GM23338 (cell line): ENCODE results near the gene CCDC73.

Experiments used
- CREB1 ChIP-seq: fragments of 250-450 bp; sonication (Bioruptor Pico); IDR thresholded peaks from 2 replicates; pipeline ENCODE4 v1.5.0; 2020; ENCODE audit warnings: low read depth, mild to moderate bottlenecking, moderate library complexity
- EZH2 ChIP-seq: fragments of 200-600 bp; sonication (generic); IDR thresholded peaks from one replicate; pipeline ENCODE4 v1.8.0; 2017; ENCODE audit warnings: antibody characterized with exemption, mild to moderate bottlenecking, low read depth; ENCODE audit not compliant: unreplicated experiment
- EZH2phosphoT487 ChIP-seq: fragments of 200-600 bp; sonication (generic); IDR thresholded peaks from one replicate; pipeline ENCODE4 v1.8.1; 2018; ENCODE audit warnings: antibody characterized with exemption; ENCODE audit not compliant: unreplicated experiment
- JUNB ChIP-seq: IDR thresholded peaks from one replicate; pipeline ENCODE4 v1.6.1; 2016; ENCODE audit warnings: antibody characterized with exemption; ENCODE audit not compliant: unreplicated experiment
- NANOG ChIP-seq: IDR thresholded peaks from 2 replicates; pipeline ENCODE4 v1.6.1; 2016; ENCODE audit warnings: antibody characterized with exemption, borderline replicate concordance
- POLR2AphosphoS5 ChIP-seq: IDR thresholded peaks from 2 replicates; pipeline ENCODE4 v1.6.1; 2016; ENCODE audit warnings: antibody characterized with exemption, low read depth
- STAT1 ChIP-seq: IDR thresholded peaks from one replicate; pipeline ENCODE4 v1.6.1; 2016; ENCODE audit warnings: antibody characterized with exemption; ENCODE audit not compliant: unreplicated experiment
- ZNF114 ChIP-seq: fragments of 250-450 bp; sonication (Bioruptor Pico); IDR thresholded peaks from 2 replicates; pipeline ENCODE4 v1.5.0; 2020; ENCODE audit warnings: mild to moderate bottlenecking, moderate library complexity
- ZNF331 ChIP-seq: fragments of 250-450 bp; sonication (Bioruptor Pico); IDR thresholded peaks from 2 replicates; pipeline ENCODE4 v1.5.0; 2020; ENCODE audit warnings: low read depth, mild to moderate bottlenecking, moderate library complexity
- TF ChIP-seq, protein P1 (sequence below), 2 experiments: fragments of 200-600 bp in 1 of 2; sonication (generic) in 1 of 2; conservative IDR thresholded peaks; 2 replicates each; pipeline versions ENCODE4 v1.5.1 to v1.6.1; 2016 to 2017; ENCODE audit warnings: antibody characterized with exemption in 2 of 2, low read depth in 2 of 2, mild to moderate bottlenecking in 2 of 2, moderate library complexity in 1 of 2
- TF ChIP-seq, protein P2 (sequence below): IDR thresholded peaks from one replicate; pipeline ENCODE4 v1.6.1; 2018; ENCODE audit warnings: antibody characterized with exemption; ENCODE audit not compliant: unreplicated experiment
- TF ChIP-seq, protein P3 (sequence below): IDR thresholded peaks from 2 replicates; pipeline ENCODE4 v1.6.1; 2016; ENCODE audit warnings: antibody characterized with exemption
- TF ChIP-seq, protein P4 (sequence below): fragments of 250-450 bp; sonication (Bioruptor Pico); IDR thresholded peaks from 2 replicates; pipeline ENCODE4 v1.5.0; 2020; ENCODE audit warnings: mild to moderate bottlenecking, moderate library complexity

DNA sequence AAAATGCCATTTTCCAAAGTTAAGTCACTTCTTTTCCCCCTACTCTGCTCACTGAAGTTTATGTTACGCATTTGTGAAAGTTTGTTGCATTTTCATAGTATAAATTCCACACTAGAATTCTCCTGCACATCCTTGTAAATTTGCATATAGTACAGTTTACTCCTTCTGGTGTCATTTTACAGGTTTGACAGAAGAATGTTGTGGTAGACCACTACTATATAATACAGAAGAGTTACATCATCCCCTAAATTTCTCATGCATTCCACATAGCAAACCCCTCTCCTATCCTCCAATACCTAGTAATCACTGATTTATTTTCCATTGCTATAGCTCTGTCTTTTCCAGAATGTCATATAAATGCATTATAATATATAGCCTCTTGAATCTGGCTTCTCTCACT is 64.5 kb downstream of the CCDC73 start:
- TF ChIP-seq, protein P1, sequence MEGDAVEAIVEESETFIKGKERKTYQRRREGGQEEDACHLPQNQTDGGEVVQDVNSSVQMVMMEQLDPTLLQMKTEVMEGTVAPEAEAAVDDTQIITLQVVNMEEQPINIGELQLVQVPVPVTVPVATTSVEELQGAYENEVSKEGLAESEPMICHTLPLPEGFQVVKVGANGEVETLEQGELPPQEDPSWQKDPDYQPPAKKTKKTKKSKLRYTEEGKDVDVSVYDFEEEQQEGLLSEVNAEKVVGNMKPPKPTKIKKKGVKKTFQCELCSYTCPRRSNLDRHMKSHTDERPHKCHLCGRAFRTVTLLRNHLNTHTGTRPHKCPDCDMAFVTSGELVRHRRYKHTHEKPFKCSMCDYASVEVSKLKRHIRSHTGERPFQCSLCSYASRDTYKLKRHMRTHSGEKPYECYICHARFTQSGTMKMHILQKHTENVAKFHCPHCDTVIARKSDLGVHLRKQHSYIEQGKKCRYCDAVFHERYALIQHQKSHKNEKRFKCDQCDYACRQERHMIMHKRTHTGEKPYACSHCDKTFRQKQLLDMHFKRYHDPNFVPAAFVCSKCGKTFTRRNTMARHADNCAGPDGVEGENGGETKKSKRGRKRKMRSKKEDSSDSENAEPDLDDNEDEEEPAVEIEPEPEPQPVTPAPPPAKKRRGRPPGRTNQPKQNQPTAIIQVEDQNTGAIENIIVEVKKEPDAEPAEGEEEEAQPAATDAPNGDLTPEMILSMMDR (conservative IDR thresholded peaks at IDR 0.05; ENCODE audit: low read depth in 2 of 2): no peak
- TF ChIP-seq EZH2: no peak
- no peak for TF ChIP-seq POLR2AphosphoS5
- no peak for TF ChIP-seq NANOG
- TF ChIP-seq, protein P2, sequence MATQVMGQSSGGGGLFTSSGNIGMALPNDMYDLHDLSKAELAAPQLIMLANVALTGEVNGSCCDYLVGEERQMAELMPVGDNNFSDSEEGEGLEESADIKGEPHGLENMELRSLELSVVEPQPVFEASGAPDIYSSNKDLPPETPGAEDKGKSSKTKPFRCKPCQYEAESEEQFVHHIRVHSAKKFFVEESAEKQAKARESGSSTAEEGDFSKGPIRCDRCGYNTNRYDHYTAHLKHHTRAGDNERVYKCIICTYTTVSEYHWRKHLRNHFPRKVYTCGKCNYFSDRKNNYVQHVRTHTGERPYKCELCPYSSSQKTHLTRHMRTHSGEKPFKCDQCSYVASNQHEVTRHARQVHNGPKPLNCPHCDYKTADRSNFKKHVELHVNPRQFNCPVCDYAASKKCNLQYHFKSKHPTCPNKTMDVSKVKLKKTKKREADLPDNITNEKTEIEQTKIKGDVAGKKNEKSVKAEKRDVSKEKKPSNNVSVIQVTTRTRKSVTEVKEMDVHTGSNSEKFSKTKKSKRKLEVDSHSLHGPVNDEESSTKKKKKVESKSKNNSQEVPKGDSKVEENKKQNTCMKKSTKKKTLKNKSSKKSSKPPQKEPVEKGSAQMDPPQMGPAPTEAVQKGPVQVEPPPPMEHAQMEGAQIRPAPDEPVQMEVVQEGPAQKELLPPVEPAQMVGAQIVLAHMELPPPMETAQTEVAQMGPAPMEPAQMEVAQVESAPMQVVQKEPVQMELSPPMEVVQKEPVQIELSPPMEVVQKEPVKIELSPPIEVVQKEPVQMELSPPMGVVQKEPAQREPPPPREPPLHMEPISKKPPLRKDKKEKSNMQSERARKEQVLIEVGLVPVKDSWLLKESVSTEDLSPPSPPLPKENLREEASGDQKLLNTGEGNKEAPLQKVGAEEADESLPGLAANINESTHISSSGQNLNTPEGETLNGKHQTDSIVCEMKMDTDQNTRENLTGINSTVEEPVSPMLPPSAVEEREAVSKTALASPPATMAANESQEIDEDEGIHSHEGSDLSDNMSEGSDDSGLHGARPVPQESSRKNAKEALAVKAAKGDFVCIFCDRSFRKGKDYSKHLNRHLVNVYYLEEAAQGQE: no peak
- no peak for TF ChIP-seq ZNF331 (CRISPR knock-in tag)
- TF ChIP-seq, protein P3, sequence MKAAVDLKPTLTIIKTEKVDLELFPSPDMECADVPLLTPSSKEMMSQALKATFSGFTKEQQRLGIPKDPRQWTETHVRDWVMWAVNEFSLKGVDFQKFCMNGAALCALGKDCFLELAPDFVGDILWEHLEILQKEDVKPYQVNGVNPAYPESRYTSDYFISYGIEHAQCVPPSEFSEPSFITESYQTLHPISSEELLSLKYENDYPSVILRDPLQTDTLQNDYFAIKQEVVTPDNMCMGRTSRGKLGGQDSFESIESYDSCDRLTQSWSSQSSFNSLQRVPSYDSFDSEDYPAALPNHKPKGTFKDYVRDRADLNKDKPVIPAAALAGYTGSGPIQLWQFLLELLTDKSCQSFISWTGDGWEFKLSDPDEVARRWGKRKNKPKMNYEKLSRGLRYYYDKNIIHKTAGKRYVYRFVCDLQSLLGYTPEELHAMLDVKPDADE: no peak
- no peak for TF ChIP-seq ZNF114 (CRISPR knock-in tag)
- no peak for TF ChIP-seq CREB1 (CRISPR knock-in tag)
- TF ChIP-seq JUNB: no peak
- TF ChIP-seq EZH2phosphoT487: no peak
- no peak for TF ChIP-seq STAT1
- TF ChIP-seq, protein P4, sequence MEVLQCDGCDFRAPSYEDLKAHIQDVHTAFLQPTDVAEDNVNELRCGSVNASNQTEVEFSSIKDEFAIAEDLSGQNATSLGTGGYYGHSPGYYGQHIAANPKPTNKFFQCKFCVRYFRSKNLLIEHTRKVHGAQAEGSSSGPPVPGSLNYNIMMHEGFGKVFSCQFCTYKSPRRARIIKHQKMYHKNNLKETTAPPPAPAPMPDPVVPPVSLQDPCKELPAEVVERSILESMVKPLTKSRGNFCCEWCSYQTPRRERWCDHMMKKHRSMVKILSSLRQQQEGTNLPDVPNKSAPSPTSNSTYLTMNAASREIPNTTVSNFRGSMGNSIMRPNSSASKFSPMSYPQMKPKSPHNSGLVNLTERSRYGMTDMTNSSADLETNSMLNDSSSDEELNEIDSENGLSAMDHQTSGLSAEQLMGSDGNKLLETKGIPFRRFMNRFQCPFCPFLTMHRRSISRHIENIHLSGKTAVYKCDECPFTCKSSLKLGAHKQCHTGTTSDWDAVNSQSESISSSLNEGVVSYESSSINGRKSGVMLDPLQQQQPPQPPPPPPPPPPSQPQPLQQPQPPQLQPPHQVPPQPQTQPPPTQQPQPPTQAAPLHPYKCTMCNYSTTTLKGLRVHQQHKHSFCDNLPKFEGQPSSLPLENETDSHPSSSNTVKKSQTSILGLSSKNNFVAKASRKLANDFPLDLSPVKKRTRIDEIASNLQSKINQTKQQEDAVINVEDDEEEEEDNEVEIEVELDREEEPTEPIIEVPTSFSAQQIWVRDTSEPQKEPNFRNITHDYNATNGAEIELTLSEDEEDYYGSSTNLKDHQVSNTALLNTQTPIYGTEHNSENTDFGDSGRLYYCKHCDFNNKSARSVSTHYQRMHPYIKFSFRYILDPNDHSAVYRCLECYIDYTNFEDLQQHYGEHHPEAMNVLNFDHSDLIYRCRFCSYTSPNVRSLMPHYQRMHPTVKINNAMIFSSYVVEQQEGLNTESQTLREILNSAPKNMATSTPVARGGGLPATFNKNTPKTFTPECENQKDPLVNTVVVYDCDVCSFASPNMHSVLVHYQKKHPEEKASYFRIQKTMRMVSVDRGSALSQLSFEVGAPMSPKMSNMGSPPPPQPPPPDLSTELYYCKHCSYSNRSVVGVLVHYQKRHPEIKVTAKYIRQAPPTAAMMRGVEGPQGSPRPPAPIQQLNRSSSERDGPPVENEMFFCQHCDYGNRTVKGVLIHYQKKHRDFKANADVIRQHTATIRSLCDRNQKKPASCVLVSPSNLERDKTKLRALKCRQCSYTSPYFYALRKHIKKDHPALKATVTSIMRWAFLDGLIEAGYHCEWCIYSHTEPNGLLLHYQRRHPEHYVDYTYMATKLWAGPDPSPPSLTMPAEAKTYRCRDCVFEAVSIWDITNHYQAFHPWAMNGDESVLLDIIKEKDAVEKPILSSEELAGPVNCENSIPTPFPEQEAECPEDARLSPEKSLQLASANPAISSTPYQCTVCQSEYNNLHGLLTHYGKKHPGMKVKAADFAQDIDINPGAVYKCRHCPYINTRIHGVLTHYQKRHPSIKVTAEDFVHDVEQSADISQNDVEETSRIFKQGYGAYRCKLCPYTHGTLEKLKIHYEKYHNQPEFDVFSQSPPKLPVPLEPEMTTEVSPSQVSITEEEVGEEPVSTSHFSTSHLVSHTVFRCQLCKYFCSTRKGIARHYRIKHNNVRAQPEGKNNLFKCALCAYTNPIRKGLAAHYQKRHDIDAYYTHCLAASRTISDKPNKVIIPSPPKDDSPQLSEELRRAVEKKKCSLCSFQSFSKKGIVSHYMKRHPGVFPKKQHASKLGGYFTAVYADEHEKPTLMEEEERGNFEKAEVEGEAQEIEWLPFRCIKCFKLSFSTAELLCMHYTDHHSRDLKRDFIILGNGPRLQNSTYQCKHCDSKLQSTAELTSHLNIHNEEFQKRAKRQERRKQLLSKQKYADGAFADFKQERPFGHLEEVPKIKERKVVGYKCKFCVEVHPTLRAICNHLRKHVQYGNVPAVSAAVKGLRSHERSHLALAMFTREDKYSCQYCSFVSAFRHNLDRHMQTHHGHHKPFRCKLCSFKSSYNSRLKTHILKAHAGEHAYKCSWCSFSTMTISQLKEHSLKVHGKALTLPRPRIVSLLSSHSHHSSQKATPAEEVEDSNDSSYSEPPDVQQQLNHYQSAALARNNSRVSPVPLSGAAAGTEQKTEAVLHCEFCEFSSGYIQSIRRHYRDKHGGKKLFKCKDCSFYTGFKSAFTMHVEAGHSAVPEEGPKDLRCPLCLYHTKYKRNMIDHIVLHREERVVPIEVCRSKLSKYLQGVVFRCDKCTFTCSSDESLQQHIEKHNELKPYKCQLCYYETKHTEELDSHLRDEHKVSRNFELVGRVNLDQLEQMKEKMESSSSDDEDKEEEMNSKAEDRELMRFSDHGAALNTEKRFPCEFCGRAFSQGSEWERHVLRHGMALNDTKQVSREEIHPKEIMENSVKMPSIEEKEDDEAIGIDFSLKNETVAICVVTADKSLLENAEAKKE (CRISPR knock-in tag): no peak
